Rectal smooth muscle tissue (tissue), 1 donor: ENCODE data around the gene LRRK1.

Source experiments
- H3K27ac ChIP-seq: one replicate; pipeline ENCODE4 v1.7.0; 2013; ENCODE audit warnings: low read depth, low read length, inconsistent platforms
- H3K27me3 ChIP-seq: one replicate; pipeline ENCODE4 v1.7.0; 2013; ENCODE audit warnings: low read length; ENCODE audit not compliant: control insufficient read depth, insufficient read depth
- H3K36me3 ChIP-seq: one replicate; pipeline ENCODE4 v1.7.0; 2013; ENCODE audit warnings: low read length; ENCODE audit not compliant: control insufficient read depth, insufficient read depth
- H3K4me1 ChIP-seq: one replicate; pipeline ENCODE4 v1.7.0; 2013; ENCODE audit warnings: low read length; ENCODE audit not compliant: control insufficient read depth, insufficient read depth
- H3K4me3 ChIP-seq: one replicate; pipeline ENCODE4 v1.7.0; 2013; ENCODE audit warnings: low read length
- H3K9ac ChIP-seq: one replicate; pipeline ENCODE4 v1.7.0; 2013; ENCODE audit warnings: low read length

LRRK1 gene

GRCh38 chr15:101053261-101053660, 134.1 kb downstream of the LRRK1 start:
- H3K4me3 ChIP-seq: no peak overlapping the region
- H3K27ac ChIP-seq: no peak overlapping the region
- H3K4me1 ChIP-seq: no peaks in the 10 kb centered on the region
- no peak overlapping the region for H3K9ac ChIP-seq
- H3K36me3 ChIP-seq: peaks cover 20% of the 10 kb centered on the region
- no peaks in the 10 kb centered on the region for H3K27me3 ChIP-seq

- Histone ChIP-seq H3K27ac (no peak overlapping the region), H3K4me1 (no peaks in the 10 kb centered on the region), H3K4me3 (no peak overlapping the region), H3K9ac (no peak overlapping the region), H3K27me3 (no peaks in the 10 kb centered on the region), H3K36me3 (peaks cover 17% of the 10 kb centered on the region)
Measured at GRCh38 chr15:101054116-101054515, 135.0 kb downstream of the LRRK1 start.

GRCh38 chr15:101054991-101055390, 135.8 kb downstream of the LRRK1 start:
- Histone ChIP-seq H3K36me3 (peaks cover 14% of the 10 kb centered on the region), H3K4me3 (no peak overlapping the region), H3K4me1 (no peaks in the 10 kb centered on the region), H3K27ac (no peak overlapping the region), H3K9ac (no peak overlapping the region), H3K27me3 (no peaks in the 10 kb centered on the region)

- H3K27ac ChIP-seq: no peak overlapping the region
- no peak overlapping the region for H3K9ac ChIP-seq
- H3K36me3 ChIP-seq: peaks cover 14% of the 10 kb centered on the region
- no peaks in the 10 kb centered on the region for H3K4me1 ChIP-seq
- no peaks in the 10 kb centered on the region for H3K27me3 ChIP-seq
- H3K4me3 ChIP-seq: no peak overlapping the region
Measured at GRCh38 chr15:101055411-101055810, 136.3 kb downstream of the LRRK1 start.

GRCh38 chr15:101056366-101057334, 137.5 kb downstream of the LRRK1 start:
- no peaks in the 10 kb centered on the region for H3K4me1 ChIP-seq
- H3K36me3 ChIP-seq: peaks cover 14% of the 10 kb centered on the region
- H3K27ac ChIP-seq: no peak overlapping the region
- no peaks in the 10 kb centered on the region for H3K27me3 ChIP-seq
- no peak overlapping the region for H3K4me3 ChIP-seq
- H3K9ac ChIP-seq: no peak overlapping the region

GRCh38 chr15:101057841-101058407, 138.8 kb downstream of the LRRK1 start:
- H3K36me3 ChIP-seq: peaks cover 10% of the 10 kb centered on the region

GRCh38 chr15:101058735-101059134, 139.6 kb downstream of the LRRK1 start:
- H3K9ac ChIP-seq: no peak overlapping the region
- H3K4me3 ChIP-seq: no peak overlapping the region
- H3K4me1 ChIP-seq: no peaks in the 10 kb centered on the region
- no peak overlapping the region for H3K27ac ChIP-seq
- peaks cover 7% of the 10 kb centered on the region for H3K36me3 ChIP-seq
- no peaks in the 10 kb centered on the region for H3K27me3 ChIP-seq

More at GRCh38 chr15:101057841-101058407, 138.8 kb downstream of the LRRK1 start:
- Histone ChIP-seq H3K27me3 (no peaks in the 10 kb centered on the region), H3K9ac (no peak overlapping the region), H3K27ac (no peak overlapping the region), H3K4me3 (no peak overlapping the region), H3K4me1 (no peaks in the 10 kb centered on the region)

- H3K9ac ChIP-seq: no peak overlapping the region
- H3K36me3 ChIP-seq: peaks cover 12% of the 10 kb centered on the region
- no peaks in the 10 kb centered on the region for H3K27me3 ChIP-seq
- H3K4me1 ChIP-seq: peaks cover 4% of the 10 kb centered on the region
- H3K27ac ChIP-seq: no peak overlapping the region
- no peak overlapping the region for H3K4me3 ChIP-seq
Measured at GRCh38 chr15:101059381-101060341, 140.5 kb downstream of the LRRK1 start.

- Histone ChIP-seq H3K36me3 (peaks cover 11% of the 10 kb centered on the region), H3K27ac (no peak overlapping the region)
Measured at GRCh38 chr15:101060576-101061551, 141.7 kb downstream of the LRRK1 start.

GRCh38 chr15:101062063-101062462, 142.9 kb downstream of the LRRK1 start:
- H3K36me3 ChIP-seq: peaks cover 13% of the 10 kb centered on the region
- no peak overlapping the region for H3K27ac ChIP-seq
- no peaks in the 10 kb centered on the region for H3K27me3 ChIP-seq
- H3K4me3 ChIP-seq: no peak overlapping the region
- peaks cover 4% of the 10 kb centered on the region for H3K4me1 ChIP-seq
- H3K9ac ChIP-seq: no peak overlapping the region

More at GRCh38 chr15:101060576-101061551, 141.7 kb downstream of the LRRK1 start:
- no peak overlapping the region for H3K4me3 ChIP-seq
- peaks cover 4% of the 10 kb centered on the region for H3K4me1 ChIP-seq
- no peak overlapping the region for H3K9ac ChIP-seq
- no peaks in the 10 kb centered on the region for H3K27me3 ChIP-seq

- Histone ChIP-seq H3K4me1 (peaks cover 4% of the 10 kb centered on the region), H3K27ac (no peak overlapping the region), H3K4me3 (no peak overlapping the region), H3K36me3 (peaks cover 13% of the 10 kb centered on the region), H3K9ac (no peak overlapping the region), H3K27me3 (no peaks in the 10 kb centered on the region)
Measured at GRCh38 chr15:101062471-101063171, 143.5 kb downstream of the LRRK1 start.
